SK-MEL-5 (cell line): Measurements from ENCODE around the gene THAP5. TPM values are rescaled to one million over a fixed set of nuclear protein-coding genes. Genes with fewer than 3 reads are reported as not detected.

Source experiments
- total RNA-seq: library from RNA; depleted of rRNA; stranded (reverse); fragments of >200 nt; shearing (Covaris generic); gene quantifications from 2 replicates; pipeline ENCODE4 v1.2.3, GENCODE V29; 2014; rRNA removed

Gene THAP5
- total RNA-seq, 1 experiment from 2014 or later = 52.7 TPM

Other genes with a start within 250 kb of the THAP5 start
- gene NRCAM, start 113.3 kb downstream of the THAP5 start, total RNA-seq = 19.2 and 22.8 TPM in 2 replicates
- gene PNPLA8, start 43.6 kb downstream of the THAP5 start, total RNA-seq = 47.3 and 51.2 TPM in 2 replicates
- 65.9 and 77.8 TPM in 2 replicates for gene DNAJB9, start 168 bp upstream of the THAP5 start, total RNA-seq